H1 (cell line): ENCODE results near the gene LCORL. TPM values are rescaled to one million over a fixed set of nuclear protein-coding genes. Genes with fewer than 3 reads are reported as not detected.

ENCODE experiments used
- CTCF ChIA-PET: fragments of 300-600 bp; sonication (Branson Sonifier 250); formaldehyde crosslinking; loops from one replicate; lab custom pipeline; 2021; ENCODE audit not compliant: partially characterized antibody; lab: Charles Lee
- POLR2A ChIA-PET: fragments of 300-600 bp; sonication (Branson Sonifier 250); formaldehyde crosslinking; loops from one replicate; lab custom pipeline; 2021; ENCODE audit warnings: inconsistent platforms; ENCODE audit not compliant: partially characterized antibody; lab: Charles Lee
- DNase-seq, 2 experiments: peaks; one replicate each; pipeline versions ENCODE4 v3.0.0 to v3.0.0-alpha.2; 2010 to 2022; ENCODE audit warnings: low spot score in 2 of 2, low read depth in 1 of 2, mixed read lengths in 1 of 2
- FAIRE-seq: peaks from 2 replicates; lab custom pipeline; 2011; peaks lifted over from hg19 to GRCh38; lab: Jason Lieb, UNC
- H2AFZ ChIP-seq: 2 replicates; pipeline ENCODE4 v1.8.1; 2012; ENCODE audit warnings: low read length, inconsistent platforms
- H2AK5ac ChIP-seq: 2 replicates; pipeline ENCODE4 v1.6.1; 2013; ENCODE audit warnings: low read depth, low read length
- H2BK120ac ChIP-seq: replicated peaks from 2 replicates; pipeline ENCODE3; 2013; ENCODE audit warnings: low read depth, low read length, inconsistent platforms
- H2BK12ac ChIP-seq: 2 replicates; pipeline ENCODE4 v1.6.1; 2013; ENCODE audit warnings: low read depth, low read length
- H2BK15ac ChIP-seq: 2 replicates; pipeline ENCODE4 v1.6.1; 2013; ENCODE audit warnings: low read length
- H2BK20ac ChIP-seq: 2 replicates; pipeline ENCODE4 v1.6.1; 2013; ENCODE audit warnings: low read length
- H2BK5ac ChIP-seq: 2 replicates; pipeline ENCODE4 v1.6.1; 2013; ENCODE audit warnings: low read depth, low read length
- H3K14ac ChIP-seq: 2 replicates; pipeline ENCODE4 v1.6.1; 2013; ENCODE audit warnings: inconsistent platforms; ENCODE audit not compliant: insufficient read length
- H3K18ac ChIP-seq: 2 replicates; pipeline ENCODE4 v1.6.1; 2013; ENCODE audit warnings: low read length; ENCODE audit errors: extremely low read depth
- H3K23ac ChIP-seq: 2 replicates; pipeline ENCODE4 v1.6.1; 2013; ENCODE audit warnings: inconsistent platforms; ENCODE audit not compliant: insufficient read length
- H3K23me2 ChIP-seq: 2 replicates; pipeline ENCODE4 v1.6.1; 2013; ENCODE audit warnings: low read depth, low read length
- H3K27ac ChIP-seq: 2 replicates; pipeline ENCODE4 v1.6.1; 2011; ENCODE audit warnings: low read depth, low read length, inconsistent platforms
- H3K27me3 ChIP-seq, 4 experiments: replicated peaks in 1 of 4; 1 replicate in 1 of 4; 2 replicates in 3 of 4; pipeline versions ENCODE4 v1.6.1 to v1.8.1; 2011 to 2013; ENCODE audit warnings: low read length in 3 of 4, mild to moderate bottlenecking in 3 of 4, inconsistent platforms in 2 of 4, mixed read lengths in 2 of 4, moderate library complexity in 1 of 4; ENCODE audit not compliant: control insufficient read depth in 3 of 4, insufficient read depth in 3 of 4; ENCODE audit errors: extremely low read depth in 1 of 4
- H3K36me3 ChIP-seq, 4 experiments: 2 replicates each; pipeline versions ENCODE4 v1.6.1 to v1.8.1; 2011 to 2013; ENCODE audit warnings: mild to moderate bottlenecking in 4 of 4, low read length in 3 of 4, moderate library complexity in 2 of 4, control low read depth in 1 of 4, inconsistent platforms in 1 of 4; ENCODE audit not compliant: insufficient read depth in 4 of 4, control insufficient read depth in 2 of 4
- H3K4ac ChIP-seq: replicated peaks from 2 replicates; pipeline ENCODE3; 2013; ENCODE audit warnings: low read length, low read depth, mixed read lengths, inconsistent platforms; ENCODE audit not compliant: insufficient read length
- H3K4me1 ChIP-seq, 4 experiments: replicated peaks in 1 of 4; 1 replicate in 1 of 4; 2 replicates in 3 of 4; pipeline versions ENCODE4 v1.6.1 to v1.8.1; 2011 to 2013; ENCODE audit warnings: low read length in 3 of 4, inconsistent platforms in 2 of 4, mixed read lengths in 1 of 4; ENCODE audit not compliant: insufficient read depth in 4 of 4, control insufficient read depth in 3 of 4
- H3K4me2 ChIP-seq, 2 experiments: 2 replicates each; pipeline versions ENCODE4 v1.6.1 to v1.8.1; 2011 to 2013; ENCODE audit warnings: low read depth in 2 of 2, low read length in 2 of 2, control low read depth in 1 of 2, inconsistent platforms in 1 of 2, mild to moderate bottlenecking in 1 of 2; ENCODE audit not compliant: insufficient read depth in 1 of 2
- H3K4me3 ChIP-seq, 4 experiments: fragments of 200-600, 300-600 bp in 1 of 4; sonication (generic), shearing (Covaris generic), sonication (Bioruptor Twin) in 1 of 4; 2 replicates each; pipeline versions ENCODE4 v1.5.1 to v1.8.1; 2011 to 2016; ENCODE audit warnings: low read length in 4 of 4, low read depth in 3 of 4, control low read depth in 2 of 4, inconsistent platforms in 2 of 4, mild to moderate bottlenecking in 2 of 4, mixed read lengths in 1 of 4, moderate library complexity in 1 of 4; ENCODE audit not compliant: insufficient read depth in 2 of 4; ENCODE audit errors: extremely low read depth in 1 of 4
- H3K56ac ChIP-seq: replicated peaks from 2 replicates; pipeline ENCODE3; 2013; ENCODE audit warnings: low read depth, mild to moderate bottlenecking, mixed read lengths, low read length, inconsistent platforms; ENCODE audit not compliant: insufficient read length
- H3K79me1 ChIP-seq: 2 replicates; pipeline ENCODE4 v1.6.1; 2013; ENCODE audit warnings: low read depth, low read length, control low read depth
- H3K79me2 ChIP-seq, 2 experiments: 2 replicates each; pipeline versions ENCODE4 v1.6.1 to v1.8.1; 2012 to 2013; ENCODE audit warnings: low read length in 2 of 2, mild to moderate bottlenecking in 2 of 2, inconsistent platforms in 1 of 2; ENCODE audit not compliant: insufficient read depth in 2 of 2, control insufficient read depth in 1 of 2
- H3K9ac ChIP-seq, 4 experiments: replicated peaks in 1 of 4; 1 replicate in 1 of 4; 2 replicates in 3 of 4; pipeline versions ENCODE4 v1.6.1 to v1.8.1; 2011 to 2013; ENCODE audit warnings: low read depth in 3 of 4, low read length in 3 of 4, control low read depth in 2 of 4, mild to moderate bottlenecking in 2 of 4, moderate library complexity in 2 of 4, inconsistent platforms in 1 of 4; ENCODE audit errors: extremely low read depth in 1 of 4
- H3K9me3 ChIP-seq, 2 experiments: 2 replicates each; pipeline versions ENCODE4 v1.6.1 to v1.8.1; 2012 to 2013; ENCODE audit warnings: mild to moderate bottlenecking in 2 of 2, moderate library complexity in 2 of 2, control low read depth in 1 of 2, inconsistent platforms in 1 of 2, low read depth in 1 of 2, low read length in 1 of 2, mixed read lengths in 1 of 2; ENCODE audit not compliant: insufficient read depth in 2 of 2
- H4K20me1 ChIP-seq, 2 experiments: replicated peaks in 1 of 2; 2 replicates each; pipeline versions ENCODE3 to v1.8.1; 2011 to 2013; ENCODE audit warnings: inconsistent platforms in 2 of 2, low read length in 2 of 2, mild to moderate bottlenecking in 1 of 2; ENCODE audit not compliant: insufficient read depth in 2 of 2, control insufficient read depth in 1 of 2
- H4K5ac ChIP-seq: 2 replicates; pipeline ENCODE4 v1.6.1; 2013; ENCODE audit warnings: low read length, low read depth, mixed read lengths, inconsistent platforms; ENCODE audit not compliant: insufficient read length
- H4K8ac ChIP-seq: 2 replicates; pipeline ENCODE4 v1.8.0; 2013; ENCODE audit warnings: mild to moderate bottlenecking, moderate library complexity, low read length, inconsistent platforms; ENCODE audit not compliant: insufficient read depth; ENCODE audit errors: extremely low read depth
- H4K91ac ChIP-seq: replicated peaks from 2 replicates; pipeline ENCODE3; 2013; ENCODE audit warnings: low read length, mixed read lengths, inconsistent platforms; ENCODE audit not compliant: insufficient read length
- BACH1 ChIP-seq: IDR thresholded peaks from 2 replicates; pipeline ENCODE4 v1.6.1; 2012; ENCODE audit warnings: low read length, improper control_type of control experiment
- CHD2 ChIP-seq: IDR thresholded peaks from 2 replicates; pipeline ENCODE4 v1.6.1; 2012; ENCODE audit warnings: low read length, improper control_type of control experiment
- CREB1 ChIP-seq: IDR thresholded peaks from 2 replicates; pipeline ENCODE4 v1.6.1; 2012; ENCODE audit warnings: inconsistent platforms
- CTBP2 ChIP-seq: IDR thresholded peaks from 2 replicates; pipeline ENCODE4 v1.7.0; 2011; ENCODE audit warnings: borderline replicate concordance, mild to moderate bottlenecking, moderate library complexity, mixed read lengths, low read length; ENCODE audit not compliant: insufficient read depth, insufficient read length
- EGR1 ChIP-seq: IDR thresholded peaks from 2 replicates; pipeline ENCODE4 v1.6.1; 2011; ENCODE audit warnings: low read depth, low read length, borderline replicate concordance
- GABPA ChIP-seq: IDR thresholded peaks from 2 replicates; pipeline ENCODE4 v1.6.1; 2011; ENCODE audit warnings: mild to moderate bottlenecking, low read length, moderate library complexity, borderline replicate concordance; ENCODE audit not compliant: insufficient read depth
- HDAC2 ChIP-seq, 2 experiments: fragments of 300-600 bp in 1 of 2; sonication (generic) in 1 of 2; IDR thresholded peaks; 2 replicates each; pipeline ENCODE4 v1.6.1; 2011 to 2012; ENCODE audit warnings: low read depth in 2 of 2, low read length in 2 of 2, mild to moderate bottlenecking in 2 of 2, moderate library complexity in 2 of 2, borderline replicate concordance in 1 of 2, inconsistent platforms in 1 of 2
- POU5F1 ChIP-seq: IDR thresholded peaks from 2 replicates; pipeline ENCODE4 v1.6.1; 2011; ENCODE audit warnings: low read depth, mild to moderate bottlenecking, low read length, moderate library complexity
- RFX5 ChIP-seq: IDR thresholded peaks from 2 replicates; pipeline ENCODE4 v1.6.1; 2011; ENCODE audit warnings: low read depth, low read length, improper control_type of control experiment, borderline replicate concordance
- SRF ChIP-seq: IDR thresholded peaks from 2 replicates; pipeline ENCODE4 v1.6.1; 2011; ENCODE audit warnings: mild to moderate bottlenecking, low read depth, low read length, moderate library complexity
- TAF7 ChIP-seq: optimal IDR thresholded peaks from 2 replicates; pipeline ENCODE3; 2011; ENCODE audit warnings: low read depth, mild to moderate bottlenecking, inconsistent platforms, low read length, moderate library complexity, borderline replicate concordance
- WGBS, 2 experiments: shearing (Covaris generic) in 1 of 2; methylation state at CpG; one replicate each; pipeline versions ENCODE4 v1.1.6 to v1.1.7; 2013 to 2015; ENCODE audit warnings: low lambda C conversion rate in 2 of 2, mixed read lengths in 2 of 2, inconsistent platforms in 1 of 2, low coverage in 1 of 2, missing lambda C conversion rate in 1 of 2; ENCODE audit not compliant: insufficient replicate concordance in 2 of 2, insufficient coverage in 1 of 2, insufficient read length in 1 of 2; ENCODE audit errors: extremely low coverage in 1 of 2, missing lambda C conversion rate in 1 of 2; 5-methylcytosine and 5-hydroxymethylcytosine counted together
- polyA plus RNA-seq, 7 experiments: library from polyadenylated mRNA; depleted of rRNA in 3 of 7; stranded (reverse) in 5 of 7; unstranded in 2 of 7; fragments of >200 nt in 5 of 7; fragments of 200-250 nt in 2 of 7; gene quantifications; 1 replicate in 5 of 7; 2 replicates in 1 of 7; 4 replicates in 1 of 7; pipeline versions ENCODE4 v1.2.1 to v1.2.3, GENCODE V29; 2011 to 2013; ENCODE audit warnings: missing spikeins in 2 of 7, mixed read lengths in 2 of 7
- total RNA-seq: library from RNA; stranded (reverse); fragmentation: NEBNext Ultra II Directional; extraction: Animal tissue kit (Norgen Biotek cat#: 25700); gene quantifications from 2 replicates; pipeline ENCODE4 v1.2.1, GENCODE V29; 2021
- TF ChIP-seq, protein P1 (sequence below): IDR thresholded peaks from 2 replicates; pipeline ENCODE4 v1.6.1; 2011; ENCODE audit warnings: low read length, improper control_type of control experiment
- TF ChIP-seq, protein P2 (sequence below): IDR thresholded peaks from 2 replicates; pipeline ENCODE4 v1.6.1; 2011; ENCODE audit warnings: low read depth, mild to moderate bottlenecking, low read length; ENCODE audit not compliant: insufficient read depth

LCORL gene
- total and polyA plus RNA-seq, 2 of the 8 experiments (the other 6 are each of a cell fraction or from before 2014, with no cell fraction given): 2.2 to 19.2 TPM

DNA sequence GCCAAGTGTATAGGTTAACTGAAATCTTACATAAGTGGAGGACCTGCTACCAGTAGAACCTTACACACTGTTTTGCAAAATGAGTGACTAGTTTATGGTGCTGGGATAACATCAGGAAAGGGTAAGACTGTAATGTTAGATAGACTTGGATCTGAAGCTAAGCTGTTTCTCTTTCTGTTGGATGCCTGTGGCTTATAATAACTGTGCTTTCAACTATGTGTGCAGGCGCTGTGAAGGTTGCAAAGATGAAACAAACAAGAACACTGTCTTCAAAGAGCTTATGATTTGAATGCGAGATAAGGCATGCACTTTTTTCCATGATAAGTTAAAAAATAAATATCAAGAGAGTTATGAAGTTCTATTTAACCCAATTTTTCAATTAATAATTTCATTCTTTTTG, 34.5 kb upstream of the LCORL start:
- no peaks in the 10 kb centered on the region for H3K4me1 ChIP-seq
- no peak overlapping the region for H2BK12ac ChIP-seq
- CTCF ChIA-PET: interaction anchor here (0.6 kb wide), 1 partner anchor 20 kb away, joined by 3 read pairs; no protein-coding TSS in a partner anchor
- peaks cover 0 to 1% (median 0%) of the 10 kb centered on the region in 4 experiments; a peak in 1 of 7 replicates for H3K27me3 ChIP-seq
- FAIRE-seq (no peak), DNase-seq (no peak)
- peaks cover 15 to 37% of the 10 kb centered on the region in 2 experiments; a peak in 3 of 4 replicates for H3K9me3 ChIP-seq
- POLR2A ChIA-PET: no interaction called here
- no peaks in the 10 kb centered on the region for H3K23me2 ChIP-seq
- no peak overlapping the region for H3K56ac ChIP-seq
- no peak overlapping the region for H2AFZ ChIP-seq
- H3K14ac ChIP-seq: no peak overlapping the region
- H3K18ac ChIP-seq: no peak overlapping the region
- H3K4me2 ChIP-seq: no peak overlapping the region
- no peaks in the 10 kb centered on the region for H3K79me2 ChIP-seq
- H4K91ac ChIP-seq: no peak overlapping the region
- WGBS, 2 experiments: 65% methylated on average over 2 of the region's 2 CpGs; no CpG with 5 or more reads in 1 of the 2 experiments
- no peaks in the 10 kb centered on the region for H3K79me1 ChIP-seq
- no peak overlapping the region for H3K4ac ChIP-seq
- no peak overlapping the region for H2BK120ac ChIP-seq
- H3K4me3 ChIP-seq: no peak overlapping the region
- no peak overlapping the region for H3K27ac ChIP-seq
- no peak overlapping the region for H4K5ac ChIP-seq
- H2BK5ac ChIP-seq: no peak overlapping the region
- H3K9ac ChIP-seq: no peak overlapping the region
- H4K8ac ChIP-seq: no peak overlapping the region
- H4K20me1 ChIP-seq: no peaks in the 10 kb centered on the region
- H2AK5ac ChIP-seq: no peak overlapping the region
- no peaks in the 10 kb centered on the region for H3K36me3 ChIP-seq
- H3K23ac ChIP-seq: no peak overlapping the region
- no peak overlapping the region for H2BK20ac ChIP-seq
- no peak overlapping the region for H2BK15ac ChIP-seq
- TF ChIP-seq POU5F1: no peak
- no peak for TF ChIP-seq RFX5
- TF ChIP-seq CREB1: no peak
- TF ChIP-seq BACH1: no peak
- TF ChIP-seq GABPA: no peak
- TF ChIP-seq HDAC2 (IDR thresholded peaks at IDR 0.05; ENCODE audit: borderline replicate concordance in 1 of 2, low read depth in 2 of 2, low read length in 2 of 2): no peak
- TF ChIP-seq, protein P1, sequence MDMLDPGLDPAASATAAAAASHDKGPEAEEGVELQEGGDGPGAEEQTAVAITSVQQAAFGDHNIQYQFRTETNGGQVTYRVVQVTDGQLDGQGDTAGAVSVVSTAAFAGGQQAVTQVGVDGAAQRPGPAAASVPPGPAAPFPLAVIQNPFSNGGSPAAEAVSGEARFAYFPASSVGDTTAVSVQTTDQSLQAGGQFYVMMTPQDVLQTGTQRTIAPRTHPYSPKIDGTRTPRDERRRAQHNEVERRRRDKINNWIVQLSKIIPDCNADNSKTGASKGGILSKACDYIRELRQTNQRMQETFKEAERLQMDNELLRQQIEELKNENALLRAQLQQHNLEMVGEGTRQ: no peak
- no peak for TF ChIP-seq TAF7
- TF ChIP-seq CTBP2: no peak
- TF ChIP-seq, protein P2, sequence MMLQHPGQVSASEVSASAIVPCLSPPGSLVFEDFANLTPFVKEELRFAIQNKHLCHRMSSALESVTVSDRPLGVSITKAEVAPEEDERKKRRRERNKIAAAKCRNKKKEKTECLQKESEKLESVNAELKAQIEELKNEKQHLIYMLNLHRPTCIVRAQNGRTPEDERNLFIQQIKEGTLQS: no peak
- TF ChIP-seq CHD2: no peak
- TF ChIP-seq EGR1: no peak
- TF ChIP-seq SRF: no peak
